SK-N-DZ (cell line): Measurements from ENCODE around the gene CAPN10.
"Not testable (repeated sequence)": the region's sequence is repeated elsewhere in the genome, so short reads cannot be mapped to it uniquely, and the experiment has no call there.

Experiments
- DNase-seq: peaks from one replicate; pipeline ENCODE4 v3.0.0-alpha.2; 2015; ENCODE audit warnings: low spot score

Gene CAPN10

GRCh38 chr2:240602266-240603050 is 15.9 kb downstream of the CAPN10 start:
- no peak for DNase-seq

- DNase-seq: no peak
These were observed 16.7 kb downstream of the CAPN10 start for GRCh38 chr2:240603081-240603835.

- no peak for DNase-seq
These were observed 17.3 kb downstream of the CAPN10 start for GRCh38 chr2:240603846-240604245.

GRCh38 chr2:240604291-240604938 is 17.9 kb downstream of the CAPN10 start:
- peak; percentile 67 for DNase-seq

- DNase-seq: no peak
These were observed 18.6 kb downstream of the CAPN10 start for GRCh38 chr2:240604939-240605716.

GRCh38 chr2:240605867-240606743 is 19.6 kb downstream of the CAPN10 start:
- no peak for DNase-seq

GRCh38 chr2:240611601-240612210 is 25.2 kb downstream of the CAPN10 start:
- DNase-seq: no peak

GRCh38 chr2:240613781-240614180 is 27.2 kb downstream of the CAPN10 start:
- DNase-seq: no peak

GRCh38 chr2:240614391-240614790 is 27.9 kb downstream of the CAPN10 start:
- DNase-seq: no peak

GRCh38 chr2:240615396-240615795 is 28.9 kb downstream of the CAPN10 start:
- no peak for DNase-seq

- no peak for DNase-seq
These were observed 29.4 kb downstream of the CAPN10 start for GRCh38 chr2:240615820-240616547.

GRCh38 chr2:240616860-240617666 is 30.5 kb downstream of the CAPN10 start:
- DNase-seq: not testable (repeated sequence)

GRCh38 chr2:240618776-240619175 is 32.2 kb downstream of the CAPN10 start:
- no peak for DNase-seq

GRCh38 chr2:240619506-240620148 is 33.1 kb downstream of the CAPN10 start:
- DNase-seq: no peak

GRCh38 chr2:240620149-240620731 is 33.7 kb downstream of the CAPN10 start:
- DNase-seq: no peak

GRCh38 chr2:240620859-240621258 is 34.3 kb downstream of the CAPN10 start:
- DNase-seq: no peak

GRCh38 chr2:240622060-240622411 is 35.5 kb downstream of the CAPN10 start:
- DNase-seq: no peak
